Stimulated activated CD8-positive, alpha-beta memory T cell treated with anti-CD3 and anti-CD28 coated beads, Interleukin-7, amount 100 ng/mL, for 4 hours (primary cell): Measurements from ENCODE around the gene CAPS.
"Not testable (repeated sequence)": the region's sequence is repeated elsewhere in the genome, so short reads cannot be mapped to it uniquely, and the experiment has no call there.

Source experiments
- DNase-seq, 2 donors: peaks; one replicate each; pipeline ENCODE4 v3.0.0-alpha.2; 2020; ENCODE audit warnings: low read depth in 2 of 2

Gene CAPS

DNA sequence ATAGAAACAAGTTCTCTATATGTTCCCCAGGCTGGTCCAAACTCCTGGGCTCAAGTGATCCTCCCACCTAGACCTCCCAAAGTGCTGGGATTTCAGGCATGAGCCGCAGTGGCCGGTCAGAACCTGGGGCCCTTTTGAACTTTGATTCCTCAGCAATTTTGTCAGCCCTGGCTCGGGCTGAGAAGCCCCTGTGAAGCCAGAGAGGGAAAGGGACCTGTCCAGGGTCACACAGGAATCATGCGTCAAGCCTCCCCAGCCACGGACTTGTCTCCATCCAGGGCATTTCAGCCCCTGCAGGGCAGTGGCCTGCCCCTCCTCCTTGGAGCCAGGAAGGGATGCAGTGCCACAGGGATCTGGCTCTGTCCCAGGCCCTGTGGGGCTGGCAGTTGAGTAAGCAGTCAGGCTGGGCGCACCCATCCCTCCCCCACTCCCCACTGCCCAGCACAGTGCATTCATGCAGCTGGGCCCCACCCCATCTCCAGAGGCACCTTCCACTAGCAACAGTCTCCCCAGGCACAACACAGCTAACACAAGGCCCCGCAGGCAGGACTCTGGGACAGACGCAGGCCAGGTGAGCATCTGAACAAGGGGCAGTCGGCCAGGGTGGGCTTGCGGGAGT is at the start of gene CAPS:
CAPS (plus strand) TSS at position 516 of the 619 bp plus-strand sequence. CDS start 153 bp downstream, outside the sequence.
- no peak for DNase-seq

DNA sequence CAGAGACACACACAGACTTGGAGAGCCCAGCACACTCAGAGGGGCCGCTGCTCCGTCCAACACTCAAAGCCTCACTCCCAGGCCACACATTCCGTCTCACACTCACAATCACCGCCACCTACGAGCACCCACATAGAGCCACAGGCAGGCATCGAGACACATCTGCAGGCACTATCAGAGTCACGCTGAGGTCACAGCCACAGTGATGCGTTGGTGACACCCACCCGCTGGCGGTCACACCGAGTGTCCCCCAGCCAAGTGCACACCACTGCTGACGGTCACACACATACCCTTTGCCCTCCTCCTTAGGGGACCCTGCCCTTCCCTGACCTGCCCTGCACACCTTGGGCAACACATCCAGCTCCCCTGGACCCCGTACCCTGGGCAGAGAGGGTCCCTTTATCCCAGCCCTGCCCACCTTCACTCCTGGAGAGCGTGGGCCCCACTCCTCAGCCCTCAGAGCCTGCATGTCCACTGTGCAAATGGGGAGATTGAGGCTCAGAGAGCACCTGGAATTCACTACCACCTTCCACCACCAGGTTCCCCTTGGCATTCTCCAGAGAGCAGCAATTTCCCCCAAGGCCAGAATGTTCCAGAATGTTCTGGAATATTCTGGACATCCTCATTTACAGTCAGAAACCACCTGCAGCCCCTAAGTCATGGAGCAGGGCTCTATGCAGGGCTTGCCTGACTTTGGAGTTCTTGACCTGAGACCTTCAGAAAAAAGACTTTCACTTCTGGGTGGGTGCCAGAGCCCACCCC is 49.1 kb upstream of the CAPS start:
- DNase-seq: no peak

DNA sequence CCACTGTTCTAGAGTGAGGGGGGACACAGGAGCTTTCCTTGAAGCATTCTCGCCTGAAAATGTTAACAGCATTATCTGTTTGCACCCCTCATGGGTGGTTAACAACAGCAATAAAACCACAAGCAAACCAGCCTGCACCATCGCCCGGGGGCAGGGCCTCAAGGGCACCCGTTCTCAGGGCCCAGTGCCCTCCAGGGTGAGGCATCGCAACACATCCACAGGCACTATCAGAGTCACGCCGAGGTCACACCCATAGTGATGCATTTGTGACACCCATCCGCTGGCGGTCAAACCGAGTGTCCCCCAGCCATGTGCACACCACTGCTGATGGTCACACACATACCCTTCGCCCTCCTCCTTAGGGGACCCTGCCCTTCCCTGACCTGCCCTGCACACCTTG is 48.3 kb upstream of the CAPS start:
- DNase-seq: no peak

DNA sequence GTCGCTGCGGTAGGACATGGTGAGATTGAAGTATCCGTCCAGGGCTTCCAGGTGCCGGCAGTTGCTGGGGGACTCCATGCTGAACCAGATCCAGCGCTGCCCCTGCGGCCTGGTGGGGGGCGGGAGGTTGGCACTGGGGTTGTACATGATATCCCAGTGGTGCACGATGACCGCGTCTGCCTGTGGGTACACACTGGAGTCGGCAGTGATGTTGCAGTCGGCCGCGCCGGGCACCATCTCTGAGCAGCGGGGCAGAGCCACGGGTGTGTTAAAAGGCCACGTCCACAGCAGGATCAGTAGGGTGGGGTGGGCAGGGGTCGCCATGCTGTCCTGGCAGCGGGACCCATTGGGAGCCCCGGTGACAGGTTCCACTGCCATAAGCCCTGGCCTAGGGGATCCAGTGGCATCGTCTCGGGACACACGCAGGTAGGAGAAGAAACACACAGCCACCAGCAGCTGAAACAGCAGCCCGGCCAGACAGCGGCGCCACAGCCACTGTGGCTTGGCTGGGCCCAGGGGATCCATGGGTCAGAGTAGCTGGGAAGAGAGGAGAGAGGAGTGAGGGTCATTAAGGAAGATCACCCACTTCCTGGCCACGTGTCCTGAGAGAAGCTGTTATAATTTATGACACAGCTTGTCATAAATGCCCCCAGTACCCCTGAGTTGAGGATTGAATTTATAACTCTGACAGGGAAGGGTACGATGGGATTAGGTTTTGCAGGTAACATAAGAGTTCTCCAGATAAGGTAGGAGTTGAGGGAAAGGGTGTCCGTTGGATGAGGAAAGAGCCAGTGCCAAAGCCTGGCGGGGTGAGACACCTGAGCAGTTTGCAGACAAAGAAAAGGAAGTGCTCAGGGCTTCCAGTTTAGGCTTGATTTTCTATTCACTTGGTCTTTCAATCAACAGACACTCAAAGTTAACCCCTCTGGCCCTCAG is 46.6 kb upstream of the CAPS start:
- no peak for DNase-seq

DNA sequence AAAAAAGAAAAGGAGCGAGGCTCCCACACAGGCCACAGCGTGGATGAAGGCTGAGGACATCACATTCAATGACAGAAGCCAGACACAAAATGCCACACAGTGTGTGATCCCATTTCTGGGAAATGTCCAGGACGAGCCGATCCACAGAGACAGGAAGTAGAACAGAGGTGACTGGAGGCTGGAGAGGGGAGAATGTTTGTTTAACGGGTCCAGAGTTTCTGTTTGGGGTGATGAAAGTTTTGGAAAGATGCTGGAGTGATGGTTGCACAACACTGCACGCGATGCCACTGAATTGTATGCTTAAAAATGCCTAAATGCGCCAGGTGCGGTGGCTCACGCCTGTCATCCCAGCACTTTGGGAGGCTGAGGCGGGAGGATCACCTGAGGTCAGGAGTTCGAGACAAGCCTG is 43.1 kb upstream of the CAPS start:
- no peak for DNase-seq

DNA sequence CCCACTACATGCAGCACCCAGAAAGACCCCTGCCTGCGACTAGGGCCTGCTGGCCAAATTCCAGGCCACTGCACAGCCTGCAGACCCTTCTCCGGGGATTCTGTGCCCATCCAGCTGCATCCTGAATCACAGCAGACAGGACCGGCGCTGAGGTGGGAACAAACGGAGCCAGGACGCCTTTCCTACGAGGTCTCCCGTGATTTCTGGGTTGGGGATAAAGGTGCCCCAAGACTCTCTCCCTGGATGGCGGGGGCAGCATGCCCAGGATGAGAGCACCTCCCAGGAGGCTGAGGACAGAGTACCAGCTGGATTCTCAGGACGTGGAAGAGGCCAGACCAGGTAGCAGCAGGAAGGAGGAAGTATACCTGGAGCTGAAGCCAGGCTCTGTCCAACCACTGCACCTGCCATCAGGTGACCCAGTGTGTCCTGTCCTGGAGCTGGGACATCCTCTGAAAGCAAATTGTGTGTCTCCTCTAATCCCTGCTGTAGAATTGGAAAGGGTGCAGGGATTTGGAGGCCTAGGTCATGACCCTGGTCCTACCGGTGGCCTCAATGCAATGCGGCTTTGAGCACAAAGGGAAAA is 40.3 kb upstream of the CAPS start:
- no peak for DNase-seq

DNA sequence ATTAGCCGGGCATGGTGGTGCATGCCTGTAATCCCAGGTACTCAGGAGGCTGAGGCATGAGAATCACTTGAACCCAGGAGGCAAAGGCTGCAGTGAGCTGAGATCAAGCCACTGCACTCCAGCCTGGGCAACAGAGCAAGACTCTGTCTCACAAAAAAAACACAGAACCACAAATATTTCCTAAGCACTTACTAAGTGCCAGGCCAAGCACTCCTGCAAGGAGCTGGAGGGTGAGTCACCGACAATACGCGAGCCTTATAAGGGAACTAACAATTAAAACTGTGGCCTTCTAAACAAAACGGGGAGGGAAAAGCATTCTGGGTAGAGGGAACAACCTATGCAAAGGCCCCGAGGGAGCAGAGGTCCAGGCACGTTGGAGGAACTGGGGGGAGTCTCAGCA is 39.6 kb upstream of the CAPS start:
- not testable (repeated sequence) for DNase-seq

DNA sequence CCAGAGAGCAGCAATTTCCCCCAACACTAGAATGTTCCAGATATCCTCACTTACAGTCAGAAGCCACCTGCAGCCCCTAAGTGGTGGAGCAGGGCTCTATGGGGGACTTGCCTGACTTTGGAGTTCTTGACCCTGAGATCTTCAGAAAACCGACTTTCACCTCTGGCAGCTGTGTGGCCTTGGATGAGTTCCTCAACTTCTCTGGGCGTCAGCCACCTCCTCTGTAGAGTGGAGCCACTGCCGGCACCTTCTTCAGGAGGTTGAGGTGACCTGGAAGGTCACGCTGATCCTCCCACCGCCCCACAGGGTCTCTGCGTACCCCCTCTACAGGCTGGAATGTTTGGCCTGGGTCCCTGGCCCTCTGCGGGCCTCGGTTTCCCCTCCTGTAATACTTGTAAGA is 36.6 kb upstream of the CAPS start:
- DNase-seq: no peak

DNA sequence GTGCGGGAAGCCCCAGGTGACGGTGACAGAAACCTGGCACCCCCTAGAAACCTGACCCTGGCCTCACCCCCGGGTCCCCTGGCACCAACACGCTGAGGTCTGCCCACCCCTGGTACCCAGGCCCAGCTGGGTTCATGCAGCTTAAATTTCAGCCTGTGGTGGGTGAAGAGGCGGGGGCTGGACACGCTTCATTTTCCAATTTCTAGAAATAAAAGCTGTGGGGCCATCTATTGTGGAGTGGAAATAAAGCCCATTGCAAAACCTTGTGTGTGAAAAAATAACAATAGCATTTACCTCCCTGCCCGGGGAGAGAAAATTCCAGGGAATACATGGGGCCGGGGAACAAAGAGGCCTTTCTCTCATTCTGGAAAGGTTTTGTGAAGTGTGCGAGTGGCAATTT is 36.2 kb upstream of the CAPS start:
- no peak for DNase-seq

DNA sequence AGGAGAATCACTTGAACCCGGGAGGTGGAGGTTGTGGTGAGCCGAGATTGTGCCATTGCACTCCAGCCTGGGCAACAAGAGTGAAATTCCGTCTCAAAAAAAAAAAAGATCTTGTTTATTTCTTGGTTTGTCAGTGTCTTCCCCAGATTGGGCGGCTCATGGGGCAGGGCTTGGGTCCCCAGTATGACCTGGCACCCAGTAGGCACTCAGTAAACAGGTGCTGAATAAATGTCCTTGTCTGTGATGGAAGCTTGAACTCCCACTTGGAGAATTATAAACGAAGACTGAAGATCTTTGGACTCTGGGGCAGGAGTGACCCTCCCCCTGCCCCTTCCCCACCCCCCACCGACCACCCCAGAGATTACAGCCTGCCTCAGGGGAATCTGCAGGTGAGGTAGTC is 33.9 kb upstream of the CAPS start:
- DNase-seq: no peak

DNA sequence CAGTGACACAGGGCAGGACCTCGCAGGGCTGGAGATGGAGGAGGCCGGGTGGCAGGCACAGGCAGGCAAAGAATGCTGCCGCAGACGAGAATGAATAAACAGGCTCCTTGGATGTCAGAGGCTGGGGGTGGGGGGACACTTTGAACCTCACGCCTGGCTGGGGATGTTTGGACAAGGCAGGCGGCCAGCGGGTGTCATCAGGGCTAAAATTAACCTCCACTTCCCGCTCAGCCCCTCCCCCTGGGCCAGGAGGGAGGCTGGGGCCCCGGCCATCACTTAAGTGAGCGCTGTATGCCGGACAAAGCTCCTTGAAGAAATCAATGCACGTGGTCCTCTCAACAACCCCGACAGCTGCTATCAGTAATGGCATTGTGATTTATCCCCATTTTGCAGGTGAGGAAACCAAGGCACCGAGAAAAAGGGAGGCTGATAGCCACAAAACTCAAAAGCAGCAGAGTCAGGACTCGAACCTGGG is 33.4 kb upstream of the CAPS start:
- DNase-seq: no peak

DNA sequence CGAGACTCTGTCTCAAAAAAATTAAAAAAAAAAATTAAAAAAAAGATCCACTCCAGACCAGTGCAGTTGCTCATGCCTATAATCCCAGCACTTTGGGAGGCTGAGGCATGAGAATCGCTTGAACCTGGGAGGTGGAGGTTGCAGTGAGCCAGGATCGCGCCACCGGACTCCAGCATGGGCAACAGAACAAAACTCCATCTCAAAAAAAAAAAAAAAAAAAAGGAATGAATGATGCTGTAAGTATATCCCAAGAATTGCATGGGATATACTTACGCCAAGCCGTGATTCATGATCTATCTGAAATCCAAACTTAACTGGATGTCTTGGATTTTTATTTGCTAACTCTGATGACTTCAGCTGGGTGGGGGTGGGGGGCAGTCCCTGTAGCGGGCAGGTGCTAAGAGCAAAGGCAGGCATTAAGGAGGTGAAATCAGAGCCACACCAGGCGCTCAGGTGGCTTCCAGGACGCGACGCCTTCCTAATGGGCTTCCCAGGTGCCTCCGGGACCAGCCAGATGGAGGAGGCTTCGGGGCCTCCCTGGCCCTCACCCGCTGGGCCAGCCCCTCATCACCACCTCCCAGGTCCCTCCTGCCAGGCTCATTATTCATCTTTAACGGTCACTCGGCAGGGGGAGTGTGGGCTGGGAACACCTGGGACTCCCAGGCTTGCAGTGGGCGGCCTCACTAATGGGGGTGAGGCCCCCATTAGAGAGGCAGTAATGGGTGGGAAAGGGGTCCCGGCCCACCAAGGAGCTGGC is 32.3 kb upstream of the CAPS start:
- DNase-seq: no peak

DNA sequence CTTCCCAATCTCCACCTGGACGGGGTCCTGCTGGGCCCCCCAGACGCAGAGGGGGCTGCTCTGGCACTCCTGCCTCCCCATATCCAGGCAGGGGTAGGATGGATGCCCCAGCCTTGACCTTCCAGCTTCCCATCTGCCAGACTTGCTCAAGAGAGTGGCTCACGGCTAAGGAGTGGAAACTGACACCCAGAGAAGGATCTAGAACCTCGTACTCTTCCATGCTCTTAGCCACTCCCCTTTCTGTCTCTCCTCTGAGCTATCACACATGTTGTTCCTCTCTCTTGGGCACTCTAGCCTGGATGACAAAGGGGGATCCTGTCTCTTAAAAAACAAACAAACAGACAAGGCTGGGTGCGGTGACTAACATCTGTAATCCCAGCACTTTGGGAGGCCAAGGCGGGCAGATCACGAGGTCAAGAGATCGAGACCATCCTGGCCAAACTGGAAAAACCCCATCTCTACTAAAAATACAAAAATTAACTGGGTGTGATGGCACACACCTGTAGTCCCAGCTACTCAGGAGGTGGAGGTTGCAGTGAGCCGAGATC is 31.6 kb upstream of the CAPS start:
- DNase-seq: no peak

DNA sequence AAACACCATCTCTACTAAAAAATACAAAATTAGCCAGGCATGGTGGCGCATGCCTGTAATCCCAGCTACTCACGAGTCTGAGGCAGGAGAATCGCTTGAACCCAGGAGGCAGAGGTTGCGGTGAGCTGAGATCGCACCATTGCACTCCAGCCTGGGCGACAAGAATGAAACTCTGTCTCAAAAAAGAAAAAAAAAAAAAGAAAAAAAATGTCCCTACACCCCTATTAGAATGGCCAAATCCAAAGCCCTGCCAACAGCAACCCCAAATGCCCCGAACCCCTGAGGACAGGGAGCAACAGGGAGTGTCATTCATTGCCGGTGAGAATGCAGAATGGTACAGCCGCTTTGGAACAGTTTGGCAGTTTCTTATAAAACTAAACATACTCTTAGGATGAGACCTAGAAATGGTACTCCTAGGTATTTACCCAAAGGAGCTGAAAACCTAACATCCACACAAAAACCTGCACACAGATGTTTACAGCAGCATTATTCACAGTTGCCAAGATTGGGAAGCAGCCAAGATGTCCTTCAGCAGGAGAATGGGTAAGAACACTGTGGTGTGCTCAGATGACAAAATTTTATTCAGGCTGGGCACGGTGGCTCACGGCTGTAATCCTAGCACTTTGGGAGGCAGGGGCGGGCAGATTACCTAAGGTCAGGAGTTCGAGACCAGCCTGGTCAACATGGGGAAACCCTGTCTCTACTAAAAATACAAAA is 30.7 kb upstream of the CAPS start:
- not testable (repeated sequence) for DNase-seq

DNA sequence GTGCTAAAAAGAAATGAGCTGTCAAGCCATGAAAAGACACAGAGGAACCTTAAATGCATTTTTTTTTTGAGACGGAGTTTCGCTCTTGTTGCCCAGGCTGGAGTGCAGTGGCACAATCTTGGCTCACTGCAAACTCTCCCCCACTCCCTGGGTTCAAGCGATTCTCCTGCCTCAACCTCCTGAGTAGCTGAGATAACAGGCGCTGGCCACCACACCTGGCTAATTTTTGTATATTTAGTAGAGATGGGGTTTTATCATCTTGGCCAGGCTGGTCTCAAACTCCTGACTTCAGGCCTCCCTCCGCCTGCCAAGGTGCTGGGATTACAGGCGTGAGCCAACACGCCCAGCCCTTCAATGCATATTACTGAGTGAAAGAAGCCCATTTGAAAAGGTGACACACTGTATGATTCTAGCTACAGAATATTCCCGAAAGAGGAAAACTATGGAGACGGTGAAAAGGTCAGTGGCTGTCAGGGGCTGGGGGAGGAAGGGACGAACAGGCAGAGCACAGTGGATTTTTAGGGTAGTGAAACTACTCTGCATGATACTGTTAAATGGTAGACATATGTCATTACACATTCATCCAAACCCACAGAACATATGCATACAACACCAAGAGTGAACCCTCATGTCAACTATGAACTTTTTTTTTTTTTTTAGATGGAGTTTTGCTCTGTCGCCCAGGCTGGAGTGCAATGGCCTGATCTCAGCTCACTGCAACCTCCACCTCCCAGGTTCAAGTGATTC is 29.8 kb upstream of the CAPS start:
- not testable (repeated sequence) for DNase-seq

DNA sequence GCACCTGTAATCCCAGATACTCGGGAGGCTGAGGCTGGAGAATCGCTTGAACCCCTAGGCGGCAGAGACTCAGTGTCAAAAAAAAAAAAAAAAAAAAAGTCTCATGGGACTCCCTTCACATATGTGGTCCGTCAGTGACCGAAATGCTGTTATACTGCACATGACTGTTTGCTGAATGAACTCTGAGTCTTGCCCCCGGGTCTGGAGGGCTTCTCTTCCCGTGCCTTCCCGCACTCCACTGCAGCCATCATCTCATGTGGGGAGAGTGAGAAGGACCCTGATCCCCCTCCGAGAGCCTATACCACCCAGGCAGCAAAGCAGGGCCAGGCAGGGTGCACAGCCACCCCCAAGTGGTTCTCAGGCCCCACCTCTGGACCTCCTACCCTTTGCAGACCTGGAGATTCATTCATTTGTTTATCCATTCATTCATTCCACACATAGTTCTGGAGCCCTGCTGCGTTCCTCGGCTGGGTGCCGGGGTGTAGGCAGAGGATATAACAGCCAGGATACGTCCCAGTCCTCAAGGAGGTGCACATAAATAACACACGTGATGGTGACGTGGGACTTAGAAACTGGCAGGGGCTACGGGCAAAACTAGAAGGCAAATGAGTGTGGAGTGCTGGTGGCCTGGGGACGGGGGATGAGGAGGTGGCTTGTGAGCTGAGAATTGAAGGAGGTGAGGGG is 24.6 kb upstream of the CAPS start:
- no peak for DNase-seq

DNA sequence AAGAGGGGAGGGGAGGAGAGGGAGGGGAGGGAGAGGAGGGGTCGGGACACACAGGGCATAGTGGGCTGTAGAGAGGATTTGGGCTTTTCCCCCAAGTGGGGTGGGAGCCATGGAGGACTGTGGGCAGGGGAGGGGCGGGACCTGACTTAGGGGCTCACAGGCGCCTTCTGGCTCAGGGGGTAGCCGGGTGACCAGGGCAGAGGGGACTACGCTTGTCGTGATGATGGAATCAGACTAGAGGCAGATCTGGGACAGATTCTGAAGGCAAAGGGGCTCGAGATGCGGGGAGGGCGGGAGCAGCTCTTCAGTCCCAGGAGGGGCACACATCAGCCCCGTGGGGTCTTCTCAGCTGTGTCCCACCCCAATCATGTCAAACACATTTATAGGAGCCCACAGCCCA is 24.0 kb upstream of the CAPS start:
- DNase-seq: no peak

DNA sequence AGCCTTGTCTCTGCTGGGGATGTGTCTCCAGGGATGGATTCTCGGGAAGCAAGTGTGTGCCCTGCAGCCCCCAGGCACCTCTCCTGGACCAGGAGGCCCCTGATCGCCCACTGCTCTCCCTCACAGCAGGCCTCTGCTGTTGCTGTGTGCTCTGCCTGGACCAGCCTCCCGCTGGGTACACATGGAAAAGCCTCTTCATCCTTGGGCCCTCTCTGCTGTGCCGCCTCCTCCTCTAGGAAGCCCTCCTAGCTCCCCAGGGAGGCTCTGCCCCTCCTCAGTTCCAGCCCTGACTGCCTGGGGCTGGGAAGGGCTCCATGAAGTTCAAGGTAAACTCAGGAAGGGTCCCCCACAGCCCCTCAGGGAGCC is 22.5 kb upstream of the CAPS start:
- no peak for DNase-seq
